Mesenchymal stem cell (in vitro differentiated cells and primary cell): Measurements from ENCODE around the gene CLCNKA.
"Not testable (repeated sequence)": the region's sequence is repeated elsewhere in the genome, so short reads cannot be mapped to it uniquely, and the experiment has no call there.

Experiments used
- DNase-seq: peaks from one replicate; pipeline ENCODE4 v3.0.0-alpha.2; 2013
- H2AFZ ChIP-seq: one replicate; pipeline ENCODE4 v1.6.1; 2013; ENCODE audit warnings: low read depth, mild to moderate bottlenecking, control low read depth, inconsistent platforms, low read length, moderate library complexity
- H2AK5ac ChIP-seq: 2 replicates; pipeline ENCODE4 v1.6.1; 2013; ENCODE audit warnings: low read length, moderate library complexity, mild to moderate bottlenecking, inconsistent platforms; ENCODE audit not compliant: severe bottlenecking
- H2BK120ac ChIP-seq: one replicate; pipeline ENCODE4 v1.6.1; 2013; ENCODE audit warnings: low read depth, mild to moderate bottlenecking, inconsistent platforms, low read length, moderate library complexity
- H2BK12ac ChIP-seq, 2 experiments: one replicate each; pipeline ENCODE4 v1.6.1; 2013; ENCODE audit warnings: inconsistent platforms in 2 of 2, low read length in 2 of 2, mild to moderate bottlenecking in 2 of 2, moderate library complexity in 2 of 2, control low read depth in 1 of 2
- H2BK15ac ChIP-seq: one replicate; pipeline ENCODE4 v1.6.1; 2013; ENCODE audit warnings: mild to moderate bottlenecking, low read depth, inconsistent platforms; ENCODE audit not compliant: poor library complexity, severe bottlenecking
- H2BK5ac ChIP-seq: 2 replicates; pipeline ENCODE4 v1.6.1; 2013; ENCODE audit warnings: low read depth, mild to moderate bottlenecking, low read length, control low read depth, inconsistent platforms; ENCODE audit not compliant: poor library complexity, severe bottlenecking
- H3K14ac ChIP-seq, 2 experiments: one replicate each; pipeline ENCODE4 v1.6.1; 2013; ENCODE audit warnings: inconsistent platforms in 2 of 2, low read length in 2 of 2, control low read depth in 1 of 2, mild to moderate bottlenecking in 1 of 2, moderate library complexity in 1 of 2
- H3K18ac ChIP-seq, 2 experiments: one replicate each; pipeline ENCODE4 v1.6.1; 2013; ENCODE audit warnings: inconsistent platforms in 2 of 2, low read length in 2 of 2, control low read depth in 1 of 2, low read depth in 1 of 2, mild to moderate bottlenecking in 1 of 2
- H3K23ac ChIP-seq, 2 experiments: one replicate each; pipeline ENCODE4 v1.6.1; 2013; ENCODE audit warnings: inconsistent platforms in 2 of 2, low read length in 2 of 2, mild to moderate bottlenecking in 2 of 2, moderate library complexity in 2 of 2, control low read depth in 1 of 2
- H3K27ac ChIP-seq: 2 replicates; pipeline ENCODE4 v1.5.1; 2013; ENCODE audit warnings: mild to moderate bottlenecking, moderate library complexity, low read length, control low read depth, inconsistent platforms; ENCODE audit not compliant: poor library complexity, severe bottlenecking
- H3K27me3 ChIP-seq, 2 experiments: 2 replicates each; pipeline versions ENCODE4 v1.6.1 to v1.7.0; 2013; ENCODE audit warnings: low read length in 2 of 2, mild to moderate bottlenecking in 2 of 2, moderate library complexity in 2 of 2, control low read depth in 1 of 2, inconsistent platforms in 1 of 2; ENCODE audit not compliant: control insufficient read depth in 1 of 2, insufficient read depth in 1 of 2
- H3K36me3 ChIP-seq, 2 experiments: 2 replicates each; pipeline versions ENCODE4 v1.6.1 to v1.7.0; 2013; ENCODE audit warnings: low read length in 2 of 2, control low read depth in 1 of 2, inconsistent platforms in 1 of 2, low read depth in 1 of 2, mild to moderate bottlenecking in 1 of 2; ENCODE audit not compliant: insufficient read depth in 2 of 2, control insufficient read depth in 1 of 2
- H3K4ac ChIP-seq, 2 experiments: one replicate each; pipeline ENCODE4 v1.6.1; 2013; ENCODE audit warnings: inconsistent platforms in 2 of 2, low read length in 2 of 2, mild to moderate bottlenecking in 2 of 2, moderate library complexity in 2 of 2, control low read depth in 1 of 2, low read depth in 1 of 2
- H3K4me1 ChIP-seq: 2 replicates; pipeline ENCODE4 v1.6.1; 2013; ENCODE audit warnings: low read depth, low read length, control low read depth; ENCODE audit not compliant: control insufficient read depth, insufficient read depth
- H3K4me2 ChIP-seq: 2 replicates; pipeline ENCODE4 v1.6.1; 2013; ENCODE audit warnings: low read length, mild to moderate bottlenecking, inconsistent platforms; ENCODE audit not compliant: poor library complexity, severe bottlenecking
- H3K4me3 ChIP-seq, 2 experiments: 2 replicates each; pipeline versions ENCODE4 v1.5.1 to v1.7.0; 2013; ENCODE audit warnings: low read length in 2 of 2, mild to moderate bottlenecking in 2 of 2, control low read depth in 1 of 2, low read depth in 1 of 2; ENCODE audit not compliant: insufficient read depth in 1 of 2
- H3K79me1 ChIP-seq: replicated peaks from 2 replicates; pipeline ENCODE4 v1.6.1; 2013; ENCODE audit warnings: mild to moderate bottlenecking, control low read depth, low read length, inconsistent platforms; ENCODE audit not compliant: poor library complexity, severe bottlenecking
- H3K9ac ChIP-seq: 2 replicates; pipeline ENCODE4 v1.7.0; 2013; ENCODE audit warnings: mild to moderate bottlenecking, low read length, moderate library complexity
- H3K9me3 ChIP-seq: 2 replicates; pipeline ENCODE4 v1.7.0; 2013; ENCODE audit warnings: mild to moderate bottlenecking, low read length; ENCODE audit not compliant: control insufficient read depth
- H4K8ac ChIP-seq: one replicate; pipeline ENCODE4 v1.6.1; 2013; ENCODE audit warnings: inconsistent platforms, mild to moderate bottlenecking, low read length, moderate library complexity
- H4K91ac ChIP-seq: one replicate; pipeline ENCODE4 v1.6.1; 2013; ENCODE audit warnings: mild to moderate bottlenecking, low read length, inconsistent platforms
- WGBS: methylation state at CpG from one replicate; pipeline ENCODE4 v1.1.7; 2013; ENCODE audit warnings: mixed read lengths; 5-methylcytosine and 5-hydroxymethylcytosine counted together

Gene CLCNKA

DNA sequence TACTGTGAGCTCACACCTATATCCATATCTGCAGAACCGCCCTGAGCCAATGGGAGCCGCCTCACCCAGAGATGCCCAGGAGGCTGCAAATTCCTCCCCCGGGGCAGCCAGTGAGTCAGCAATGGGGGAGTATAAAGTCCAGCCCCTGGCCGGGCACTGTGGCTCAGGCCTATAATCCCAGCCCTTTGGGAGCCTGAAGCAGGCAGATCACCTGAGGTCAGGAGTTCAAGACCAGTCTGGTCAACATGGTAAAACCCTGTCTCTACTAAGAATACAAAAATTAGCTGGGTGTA, 16.7 kb downstream of the CLCNKA start:
- Histone ChIP-seq H3K79me1 (no peaks in the 10 kb centered on the region), H2BK12ac (no peak overlapping the region), H3K23ac (no peak overlapping the region), H3K4me2 (no peak overlapping the region), H3K27me3 (peaks cover 15 to 46% of the 10 kb centered on the region in 2 experiments), H3K18ac (no peak overlapping the region), H2BK120ac (no peak overlapping the region), H3K14ac (no peak overlapping the region), H3K4me3 (peak overlapping the region in 1 of 2 experiments; percentile 3), H3K36me3 (no peaks in the 10 kb centered on the region), H2AK5ac (no peak overlapping the region), H2BK15ac (no peak overlapping the region), H4K8ac (no peak overlapping the region), H3K4ac (no peak overlapping the region), H4K91ac (no peak overlapping the region), H2AFZ (no peak overlapping the region), H3K9me3 (no peaks in the 10 kb centered on the region), H3K9ac (no peak overlapping the region), H3K27ac (no peak overlapping the region), H3K4me1 (no peaks in the 10 kb centered on the region), H2BK5ac (no peak overlapping the region)
- no peak for DNase-seq
- 76% methylated on average over 4 of the region's 4 CpGs for WGBS

DNA sequence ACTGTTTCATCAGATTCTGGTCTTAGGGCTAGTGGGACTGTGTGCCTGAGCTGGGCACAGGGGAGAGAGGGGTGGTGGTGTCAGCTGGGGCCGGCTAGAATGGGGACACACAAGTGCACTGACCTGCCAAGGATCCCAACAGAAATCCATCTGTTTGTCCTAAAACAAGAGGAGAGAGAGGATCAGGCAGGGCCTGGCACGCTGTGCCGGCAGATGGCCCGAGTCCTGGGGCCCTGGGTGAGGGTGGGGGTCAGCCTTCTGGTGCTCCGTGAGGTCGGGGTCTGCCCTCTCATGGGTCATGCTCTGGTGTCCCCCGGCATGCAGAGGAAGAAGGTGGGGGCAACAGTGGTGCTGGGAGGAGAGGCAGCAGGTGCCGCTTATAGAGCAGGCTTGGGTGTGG, 18.0 kb downstream of the CLCNKA start:
- H3K4me1 ChIP-seq, H2BK15ac ChIP-seq, H3K23ac ChIP-seq, H3K4ac ChIP-seq, H2BK5ac ChIP-seq, H3K4me2 ChIP-seq, H3K79me1 ChIP-seq, H2BK120ac ChIP-seq, DNase-seq, H3K27ac ChIP-seq, H3K4me3 ChIP-seq, H3K9me3 ChIP-seq, H2AFZ ChIP-seq, H4K91ac ChIP-seq, H2AK5ac ChIP-seq, H3K14ac ChIP-seq, H2BK12ac ChIP-seq, H3K36me3 ChIP-seq, H3K18ac ChIP-seq, H3K9ac ChIP-seq, H4K8ac ChIP-seq: not testable (repeated sequence)
- WGBS: 68% methylated on average over 4 of the region's 8 CpGs
- peaks cover 15 to 46% of the 10 kb centered on the region in 2 experiments for H3K27me3 ChIP-seq

DNA sequence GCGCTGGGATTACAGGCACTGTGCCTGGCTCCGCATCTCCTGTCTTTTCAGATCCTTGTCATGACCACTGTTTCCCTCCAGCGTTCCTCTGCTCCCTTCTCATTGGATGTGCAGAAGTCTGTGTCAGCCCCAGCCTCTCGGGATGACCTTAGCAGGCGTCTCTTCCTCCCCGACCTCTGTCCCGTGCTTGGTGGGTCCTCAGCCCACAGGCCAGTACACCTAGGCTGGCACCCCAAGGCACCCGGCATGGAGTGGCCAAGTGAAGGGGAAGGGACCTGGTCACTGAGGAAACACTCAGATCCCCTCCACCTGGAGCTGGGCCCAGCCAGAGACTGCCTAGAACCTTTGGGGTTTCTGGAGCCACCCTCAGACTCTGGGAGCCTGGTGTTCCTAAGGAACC, 19.4 kb downstream of the CLCNKA start:
- no peak overlapping the region for H3K4ac ChIP-seq
- no peaks in the 10 kb centered on the region for H3K4me1 ChIP-seq
- no peaks in the 10 kb centered on the region for H3K79me1 ChIP-seq
- no peak for DNase-seq
- no peak overlapping the region for H2AFZ ChIP-seq
- H2BK15ac ChIP-seq: no peak overlapping the region
- no peak overlapping the region for H3K18ac ChIP-seq
- H3K14ac ChIP-seq: no peak overlapping the region
- H4K8ac ChIP-seq: no peak overlapping the region
- peak overlapping the region in 1 of 2 experiments; percentile 14 for H3K4me3 ChIP-seq
- H3K23ac ChIP-seq: no peak overlapping the region
- H3K9ac ChIP-seq: no peak overlapping the region
- no peak overlapping the region for H3K27ac ChIP-seq
- peaks cover 15 to 46% of the 10 kb centered on the region in 2 experiments for H3K27me3 ChIP-seq
- H2BK120ac ChIP-seq: no peak overlapping the region
- H3K9me3 ChIP-seq: no peaks in the 10 kb centered on the region
- H2AK5ac ChIP-seq: no peak overlapping the region
- H4K91ac ChIP-seq: no peak overlapping the region
- no peaks in the 10 kb centered on the region for H3K36me3 ChIP-seq
- H3K4me2 ChIP-seq: no peak overlapping the region
- no peak overlapping the region for H2BK12ac ChIP-seq
- H2BK5ac ChIP-seq: no peak overlapping the region
- 62% methylated on average over 8 of the region's 8 CpGs for WGBS

DNA sequence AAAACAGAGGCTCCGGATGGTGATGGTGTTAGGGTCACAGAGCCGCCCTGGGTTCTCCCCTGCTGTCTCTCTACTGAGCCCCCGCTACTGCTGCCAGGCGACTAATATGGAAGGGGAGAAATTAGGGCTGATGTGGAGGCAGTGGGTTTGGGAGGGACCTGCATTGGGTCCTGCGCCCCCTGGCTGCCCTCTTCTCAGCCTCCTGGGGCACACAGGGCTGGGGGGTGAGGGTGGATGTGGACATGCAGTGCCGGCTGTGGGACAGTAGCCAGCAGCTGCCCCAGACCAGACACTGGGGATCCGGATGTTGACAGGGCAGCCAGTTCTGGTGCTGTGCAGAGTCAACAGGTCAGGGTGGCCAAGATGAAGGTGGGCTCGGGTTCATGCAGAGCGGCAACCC, 20.3 kb downstream of the CLCNKA start:
- Histone ChIP-seq H2BK5ac (no peak overlapping the region), H3K14ac (no peak overlapping the region), H3K4me1 (no peaks in the 10 kb centered on the region), H3K4ac (no peak overlapping the region), H3K27me3 (peaks cover 12 to 43% of the 10 kb centered on the region in 2 experiments), H2BK120ac (no peak overlapping the region), H4K8ac (no peak overlapping the region), H3K36me3 (no peaks in the 10 kb centered on the region), H3K4me2 (no peak overlapping the region), H4K91ac (no peak overlapping the region), H3K9me3 (no peaks in the 10 kb centered on the region), H2BK12ac (no peak overlapping the region), H2BK15ac (no peak overlapping the region), H3K4me3 (no peak overlapping the region), H2AK5ac (no peak overlapping the region), H3K9ac (no peak overlapping the region), H3K27ac (no peak overlapping the region), H3K79me1 (no peaks in the 10 kb centered on the region), H3K18ac (no peak overlapping the region), H2AFZ (no peak overlapping the region), H3K23ac (no peak overlapping the region)
- no peak for DNase-seq
- WGBS: 86% methylated on average over 8 of the region's 9 CpGs
